GM18498 (cell line): ENCODE measurements around the gene FAM76A.
"Not testable (repeated sequence)": the region's sequence is repeated elsewhere in the genome, so short reads cannot be mapped to it uniquely, and the experiment has no call there.

Experiments
- ATAC-seq: cut with Tn5 transposase; IDR thresholded peaks from one replicate; pipeline ENCODE4 v1.9.1; 2021; ENCODE audit warnings: mild to moderate bottlenecking, moderate library complexity; ENCODE audit not compliant: unreplicated experiment

FAM76A gene

GRCh38 chr1:27774654-27775053 lies 48.9 kb downstream of the FAM76A start:
- no peak for ATAC-seq

GRCh38 chr1:27775336-27775735 lies 49.6 kb downstream of the FAM76A start:
- ATAC-seq, result not testable (repeated sequence)

- ATAC-seq, result not testable (repeated sequence)
Observed at GRCh38 chr1:27776276-27776675, 50.5 kb downstream of the FAM76A start.

GRCh38 chr1:27778056-27778455 lies 52.3 kb downstream of the FAM76A start:
- ATAC-seq, result no peak

GRCh38 chr1:27779122-27779521 lies 53.4 kb downstream of the FAM76A start:
- ATAC-seq, result no peak

- no peak for ATAC-seq
Observed at GRCh38 chr1:27782950-27783349, 57.2 kb downstream of the FAM76A start.

- no peak for ATAC-seq
Observed at GRCh38 chr1:27784700-27785099, 58.9 kb downstream of the FAM76A start.

GRCh38 chr1:27785781-27786455 lies 60.2 kb downstream of the FAM76A start:
- no peak for ATAC-seq

GRCh38 chr1:27787895-27788294 lies 62.1 kb downstream of the FAM76A start:
- no peak for ATAC-seq

GRCh38 chr1:27789540-27790041 lies 63.8 kb downstream of the FAM76A start:
- ATAC-seq, result no peak

- not testable (repeated sequence) for ATAC-seq
Observed at GRCh38 chr1:27790270-27790669, 64.5 kb downstream of the FAM76A start.

- no peak for ATAC-seq
Observed at GRCh38 chr1:27795601-27796000, 69.8 kb downstream of the FAM76A start.

GRCh38 chr1:27804791-27805190 lies 79.0 kb downstream of the FAM76A start:
- no peak for ATAC-seq

- no peak for ATAC-seq
Observed at GRCh38 chr1:27806758-27807157, 81.0 kb downstream of the FAM76A start.

GRCh38 chr1:27807385-27807784 lies 81.6 kb downstream of the FAM76A start:
- ATAC-seq, result no peak

- ATAC-seq, result not testable (repeated sequence)
Observed at GRCh38 chr1:27808131-27808530, 82.4 kb downstream of the FAM76A start.

GRCh38 chr1:27809883-27810282 lies 84.1 kb downstream of the FAM76A start:
- no peak for ATAC-seq

GRCh38 chr1:27811741-27812500 lies 86.2 kb downstream of the FAM76A start:
- no peak for ATAC-seq
